B cell (primary cell): ENCODE results near the gene PHETA2. TPM values are rescaled to one million over a fixed set of nuclear protein-coding genes. Genes with fewer than 3 reads are reported as not detected.

ENCODE experiments used
- ATAC-seq: fragments of 200-7000 bp; cut with Tn5 transposase; one replicate; pipeline ENCODE4 v1.10.0; 2021; ENCODE audit warnings: low read depth, mild to moderate bottlenecking, moderate number of reproducible peaks, moderate library complexity
- CTCF ChIA-PET: fragments of 350-600 bp; sonication (Branson Sonifier 250); formaldehyde crosslinking; loops from one replicate; lab custom pipeline; 2021; ENCODE audit warnings: antibody characterized with exemption, inconsistent platforms; lab: Charles Lee
- POLR2A ChIA-PET: fragments of 350-600 bp; sonication (Branson Sonifier 250); formaldehyde crosslinking; loops from one replicate; lab custom pipeline; 2021; ENCODE audit warnings: antibody characterized with exemption; lab: Charles Lee
- DNase-seq: peaks from one replicate; pipeline ENCODE4 v3.0.0; 2013
- H2AFZ ChIP-seq: 2 replicates; pipeline ENCODE4 v1.6.1; 2012; ENCODE audit warnings: mild to moderate bottlenecking, low read depth, low read length; ENCODE audit not compliant: insufficient read depth, poor library complexity, severe bottlenecking
- H3K27ac ChIP-seq, 2 donors: 1 replicate in 1 of 2; 2 replicates in 1 of 2; pipeline ENCODE4 v1.5.1; 2012 to 2013; ENCODE audit warnings: low read length in 2 of 2, mild to moderate bottlenecking in 2 of 2, moderate library complexity in 1 of 2
- H3K27me3 ChIP-seq, 4 experiments: fragments of 200-600 bp in 1 of 4; sonication (generic) in 1 of 4; replicated peaks in 1 of 4; 1 replicate in 2 of 4; 2 replicates in 2 of 4; pipeline versions ENCODE4 v1.6.1 to v1.7.0; 2013 to 2016; ENCODE audit warnings: low read length in 3 of 4, mild to moderate bottlenecking in 2 of 4, mixed read lengths in 1 of 4, moderate library complexity in 1 of 4; ENCODE audit not compliant: insufficient read depth in 4 of 4, control insufficient read depth in 3 of 4; ENCODE audit errors: control extremely low read depth in 1 of 4
- H3K36me3 ChIP-seq, 2 experiments: replicated peaks in 1 of 2; 1 replicate in 1 of 2; 2 replicates in 1 of 2; pipeline versions ENCODE4 v1.6.1 to v1.7.1; 2013; ENCODE audit warnings: low read length in 1 of 2; ENCODE audit not compliant: insufficient read depth in 2 of 2, control insufficient read depth in 1 of 2; ENCODE audit errors: control extremely low read depth in 1 of 2, extremely low read depth in 1 of 2
- H3K4me1 ChIP-seq, 2 donors: fragments of 200-600 bp in 1 of 2; sonication (generic) in 1 of 2; 1 replicate in 1 of 2; 2 replicates in 1 of 2; pipeline versions ENCODE4 v1.5.1 to v1.6.1; 2013 to 2017; ENCODE audit warnings: low read length in 2 of 2; ENCODE audit not compliant: control insufficient read depth in 2 of 2, insufficient read depth in 2 of 2
- H3K4me2 ChIP-seq: replicated peaks from 2 replicates; pipeline ENCODE3; 2012; ENCODE audit warnings: mild to moderate bottlenecking, low read depth, low read length; ENCODE audit not compliant: poor library complexity, severe bottlenecking
- H3K4me3 ChIP-seq, 5 experiments: fragments of 200-600 bp in 1 of 5; sonication (generic) in 1 of 5; 1 replicate in 3 of 5; 2 replicates in 2 of 5; pipeline versions ENCODE4 v1.5.1 to v1.7.0; 2011 to 2016; ENCODE audit warnings: low read length in 4 of 5, mild to moderate bottlenecking in 4 of 5, low read depth in 2 of 5, control low read depth in 1 of 5, moderate library complexity in 1 of 5; ENCODE audit not compliant: insufficient read depth in 1 of 5; ENCODE audit errors: control extremely low read depth in 1 of 5, extremely low read depth in 1 of 5
- H3K79me2 ChIP-seq: fragments of 200-600 bp; sonication (generic); one replicate; pipeline ENCODE4 v1.6.0; 2016; ENCODE audit warnings: low read length; ENCODE audit not compliant: control insufficient read depth, insufficient read depth
- H3K9ac ChIP-seq: fragments of 200-600 bp; sonication (generic); 2 replicates; pipeline ENCODE4 v1.6.1; 2017; ENCODE audit warnings: mild to moderate bottlenecking, low read length, moderate library complexity
- H3K9me3 ChIP-seq, 3 donors: one replicate each; pipeline versions ENCODE4 v1.6.1 to v1.7.1; 2013; ENCODE audit warnings: low read length in 2 of 3; ENCODE audit not compliant: control insufficient read depth in 2 of 3, insufficient read depth in 1 of 3; ENCODE audit errors: control extremely low read depth in 1 of 3
- H4K20me1 ChIP-seq: 2 replicates; pipeline ENCODE4 v1.6.0; 2012; ENCODE audit warnings: mild to moderate bottlenecking, low read length; ENCODE audit not compliant: insufficient read depth, control insufficient read depth, poor library complexity, severe bottlenecking
- H3K27ac Mint-ChIP-seq: one replicate; pipeline ENCODE4 v1.8.0; 2021; ENCODE audit warnings: mixed read lengths
- H3K27me3 Mint-ChIP-seq: one replicate; pipeline ENCODE4 v1.8.0; 2021; ENCODE audit warnings: mixed read lengths
- H3K4me1 Mint-ChIP-seq: one replicate; pipeline ENCODE4 v1.8.0; 2021; ENCODE audit warnings: mixed read lengths
- H3K4me3 Mint-ChIP-seq: one replicate; pipeline ENCODE4 v1.8.0; 2021; ENCODE audit warnings: mixed read lengths
- H3K9me3 Mint-ChIP-seq: one replicate; pipeline ENCODE4 v1.8.0; 2022; ENCODE audit warnings: mixed read lengths; ENCODE audit not compliant: insufficient read depth
- EZH2 ChIP-seq: IDR thresholded peaks from 2 replicates; pipeline ENCODE4 v1.6.1; 2012; ENCODE audit warnings: borderline replicate concordance, low read depth, mild to moderate bottlenecking, moderate library complexity, low read length; ENCODE audit not compliant: insufficient read depth, poor library complexity, severe bottlenecking
- WGBS: methylation state at CpG from one replicate; pipeline ENCODE4 v1.1.5; 2013; ENCODE audit warnings: missing lambda C conversion rate; ENCODE audit not compliant: insufficient coverage; 5-methylcytosine and 5-hydroxymethylcytosine counted together
- intact Hi-C: fragments of 100-400 bp; cut with micrococcal nuclease; formaldehyde crosslinking; loops from one replicate; pipeline ENCODE4 v1.10.0; 2022
- polyA plus RNA-seq: library from polyadenylated mRNA; depleted of rRNA; stranded (reverse); fragments of >200 nt; gene quantifications from 2 replicates; pipeline ENCODE4 v1.2.3, GENCODE V29; 2012
- total RNA-seq, 2 donors: library from RNA; stranded (reverse); fragments of 120-200 nt in 1 of 2; gene quantifications; 1 replicate in 1 of 2; 2 replicates in 1 of 2; pipeline versions ENCODE4 v1.2.3 to v1.2.4, GENCODE V29; 2013 to 2022
- TF ChIP-seq, protein P1 (sequence below): fragments of 200-600 bp; IDR thresholded peaks from one replicate; pipeline ENCODE4 v1.8.0; 2022; ENCODE audit warnings: antibody characterized with exemption, mild to moderate bottlenecking

PHETA2 gene
- total and polyA plus RNA-seq, 2 donors (not counting 1 experiment from before 2014, with no cell fraction given) = 1.1 to 3.8 TPM

DNA sequence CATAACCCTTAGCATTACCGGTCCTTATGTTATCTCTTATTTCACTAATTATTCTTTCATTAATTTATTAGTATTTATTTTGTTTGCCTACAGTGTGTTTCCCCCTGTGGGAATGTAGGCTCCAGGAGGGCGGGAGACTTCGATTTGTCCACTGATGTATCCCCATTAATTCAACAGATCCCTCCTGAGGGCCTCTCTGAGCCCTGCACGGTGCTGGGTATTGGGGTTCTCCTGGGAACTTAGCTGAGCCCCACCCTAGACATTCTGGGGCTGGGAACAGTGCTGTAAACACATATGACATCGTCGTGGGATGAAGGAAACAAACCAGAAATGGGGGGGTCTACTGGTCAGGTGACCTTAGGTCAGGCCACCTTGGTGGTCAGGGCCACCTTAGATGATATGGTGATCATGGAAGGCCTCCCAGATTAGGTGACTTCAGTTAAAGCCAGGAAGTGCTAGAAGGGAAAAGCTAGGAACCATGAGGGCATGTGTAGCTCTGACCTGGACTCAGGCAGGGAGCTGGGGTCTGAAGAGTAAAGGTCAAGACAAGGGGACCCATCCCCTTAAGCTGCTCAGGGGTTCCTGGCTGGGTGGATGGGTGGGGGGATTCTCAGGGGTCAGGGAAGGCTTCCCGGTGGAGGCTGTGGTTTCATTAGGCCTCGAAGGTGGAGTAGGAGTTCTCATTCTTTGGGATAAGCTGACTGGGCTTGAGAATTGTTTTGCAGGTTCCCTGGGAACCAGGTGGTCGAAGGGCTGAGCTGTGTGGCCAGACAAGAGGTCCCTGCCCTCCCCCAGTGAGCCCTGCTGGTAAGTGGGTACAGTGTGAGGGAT, 1.0 kb downstream of the PHETA2 start:
- peak overlapping the region; percentile 77 for H3K4me3 Mint-ChIP-seq
- Histone ChIP-seq H3K27ac (no peak overlapping the region), H3K27me3 (no peaks in the 10 kb centered on the region), H3K36me3 (no peaks in the 10 kb centered on the region), H3K4me2 (peak overlapping the region; percentile 86), H4K20me1 (no peaks in the 10 kb centered on the region), H2AFZ (peak overlapping the region; percentile 97), H3K4me3 (peak overlapping the region in 4 of 5 experiments; percentile 57 to 69 (median 64)), H3K9me3 (no peaks in the 10 kb centered on the region), H3K79me2 (peaks cover 6% of the 10 kb centered on the region), H3K9ac (peak overlapping the region; percentile 64), H3K4me1 (peaks cover 22 to 41% of the 10 kb centered on the region in 2 donors)
- intact Hi-C loops = loop anchor here (5.0 kb wide), 5 partner anchors 43 to 693 kb away; partner anchors contain the start of genes MEI1 and TEF
- H3K27ac Mint-ChIP-seq = peak overlapping the region; percentile 85
- TF ChIP-seq, protein P1, sequence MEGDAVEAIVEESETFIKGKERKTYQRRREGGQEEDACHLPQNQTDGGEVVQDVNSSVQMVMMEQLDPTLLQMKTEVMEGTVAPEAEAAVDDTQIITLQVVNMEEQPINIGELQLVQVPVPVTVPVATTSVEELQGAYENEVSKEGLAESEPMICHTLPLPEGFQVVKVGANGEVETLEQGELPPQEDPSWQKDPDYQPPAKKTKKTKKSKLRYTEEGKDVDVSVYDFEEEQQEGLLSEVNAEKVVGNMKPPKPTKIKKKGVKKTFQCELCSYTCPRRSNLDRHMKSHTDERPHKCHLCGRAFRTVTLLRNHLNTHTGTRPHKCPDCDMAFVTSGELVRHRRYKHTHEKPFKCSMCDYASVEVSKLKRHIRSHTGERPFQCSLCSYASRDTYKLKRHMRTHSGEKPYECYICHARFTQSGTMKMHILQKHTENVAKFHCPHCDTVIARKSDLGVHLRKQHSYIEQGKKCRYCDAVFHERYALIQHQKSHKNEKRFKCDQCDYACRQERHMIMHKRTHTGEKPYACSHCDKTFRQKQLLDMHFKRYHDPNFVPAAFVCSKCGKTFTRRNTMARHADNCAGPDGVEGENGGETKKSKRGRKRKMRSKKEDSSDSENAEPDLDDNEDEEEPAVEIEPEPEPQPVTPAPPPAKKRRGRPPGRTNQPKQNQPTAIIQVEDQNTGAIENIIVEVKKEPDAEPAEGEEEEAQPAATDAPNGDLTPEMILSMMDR = no peak
- no peak for TF ChIP-seq EZH2
- H3K9me3 Mint-ChIP-seq = no peaks in the 10 kb centered on the region
- WGBS = 93% methylated on average over 8 of the region's 9 CpGs
- H3K27me3 Mint-ChIP-seq = no peaks in the 10 kb centered on the region
- ATAC-seq = no peak
- DNase-seq = no peak
- H3K4me1 Mint-ChIP-seq = peaks cover 49% of the 10 kb centered on the region
- ChIA-PET POLR2A (interaction anchor here (1.9 kb wide), 1 partner anchor 16 kb away, joined by 5 read pairs; the partner anchor contains the start of gene NDUFA6), CTCF (interaction anchor here (0.5 to 2.7 kb wide), 4 partner anchors 13 to 381 kb away, joined by 3 to 9 read pairs (median 4); no protein-coding TSS in a partner anchor)
